Measurements from ENCODE around the gene EFNA4.

EFNA4 gene

GRCh38 chr1:155057788-155058211, 5.7 kb upstream of the EFNA4 start:
- Histone ChIP-seq H2BK12ac (ENCODE audit: low read length) (no peak overlapping the region), H3K14ac (ENCODE audit: low read length) (no peak overlapping the region), H3K18ac (ENCODE audit: low read length) (no peak overlapping the region), H2BK120ac (ENCODE audit: low read depth, low read length) (no peak overlapping the region), H3K36me3 (replicated peaks in 1 of 2; ENCODE audit: control insufficient read depth in 2 of 2, insufficient read depth in 2 of 2, low read length in 2 of 2) (peaks cover 30 to 56% of the 10 kb centered on the region in 2 donors), H2AK5ac (ENCODE audit: low read depth, low read length) (no peak overlapping the region), H2BK15ac (ENCODE audit: low read length) (no peak overlapping the region), H2AFZ (ENCODE audit: low read length) (no peak overlapping the region), H3K23ac (ENCODE audit: low read depth, low read length, poor library complexity) (no peak overlapping the region), H3K4me1 (ENCODE audit: control insufficient read depth in 2 of 2, insufficient read depth in 1 of 2, low read depth in 1 of 2, low read length in 2 of 2) (peaks cover 5 to 9% of the 10 kb centered on the region in 2 donors), H2BK5ac (ENCODE audit: low read length) (no peak overlapping the region), H3K4me2 (ENCODE audit: insufficient read depth, low read length, poor library complexity, severe bottlenecking) (no peak overlapping the region), H3K4ac (ENCODE audit: low read length) (no peak overlapping the region), H4K91ac (ENCODE audit: low read depth, low read length, poor library complexity) (no peak overlapping the region), H3K79me1 (ENCODE audit: low read depth, low read length) (peaks cover 5% of the 10 kb centered on the region), H3K27ac (replicated peaks; ENCODE audit: low read length) (no peak overlapping the region), H4K8ac (ENCODE audit: low read depth, low read length) (no peak overlapping the region), H3K9me3 (replicated peaks in 1 of 2; ENCODE audit: control insufficient read depth in 2 of 2, insufficient read depth in 1 of 2, low read depth in 1 of 2, low read length in 2 of 2) (no peaks in the 10 kb centered on the region), H3K27me3 (ENCODE audit: control insufficient read depth in 3 of 3, insufficient read depth in 3 of 3, low read depth in 1 of 3, low read length in 3 of 3) (no peaks in the 10 kb centered on the region), H3K4me3 (ENCODE audit: low read length in 2 of 2) (no peak overlapping the region), H3K9ac (ENCODE audit: low read depth, low read length, poor library complexity) (no peak overlapping the region)
- no CpG with 5 or more reads among the region's 13 CpGs for WGBS, 2 donors (ENCODE audit: extremely low coverage in 2 of 2, insufficient read length in 2 of 2, insufficient replicate concordance in 1 of 2)
- DNase-seq (ENCODE audit: low spot score): no peak

- Histone ChIP-seq H3K9ac (ENCODE audit: low read depth, low read length, poor library complexity) (no peak overlapping the region), H4K8ac (ENCODE audit: low read depth, low read length) (no peak overlapping the region), H2BK12ac (ENCODE audit: low read length) (no peak overlapping the region), H3K79me1 (ENCODE audit: low read depth, low read length) (peaks cover 7% of the 10 kb centered on the region), H3K4me1 (ENCODE audit: control insufficient read depth in 2 of 2, insufficient read depth in 1 of 2, low read depth in 1 of 2, low read length in 2 of 2) (peaks cover 12 to 15% of the 10 kb centered on the region in 2 donors), H2BK5ac (ENCODE audit: low read length) (peak overlapping the region; percentile 88), H3K4ac (ENCODE audit: low read length) (no peak overlapping the region), H3K27me3 (ENCODE audit: control insufficient read depth in 3 of 3, insufficient read depth in 3 of 3, low read depth in 1 of 3, low read length in 3 of 3) (no peaks in the 10 kb centered on the region), H2BK15ac (ENCODE audit: low read length) (no peak overlapping the region), H2BK120ac (ENCODE audit: low read depth, low read length) (peak overlapping the region; percentile 19), H3K4me2 (ENCODE audit: insufficient read depth, low read length, poor library complexity, severe bottlenecking) (no peak overlapping the region), H4K91ac (ENCODE audit: low read depth, low read length, poor library complexity) (no peak overlapping the region), H3K27ac (replicated peaks; ENCODE audit: low read length) (no peak overlapping the region), H3K36me3 (replicated peaks in 1 of 2; ENCODE audit: control insufficient read depth in 2 of 2, insufficient read depth in 2 of 2, low read length in 2 of 2) (peaks cover 21 to 40% of the 10 kb centered on the region in 2 donors), H3K23ac (ENCODE audit: low read depth, low read length, poor library complexity) (no peak overlapping the region), H3K14ac (ENCODE audit: low read length) (no peak overlapping the region), H3K4me3 (ENCODE audit: low read length in 2 of 2) (no peak overlapping the region), H2AFZ (ENCODE audit: low read length) (no peak overlapping the region), H3K9me3 (replicated peaks in 1 of 2; ENCODE audit: control insufficient read depth in 2 of 2, insufficient read depth in 1 of 2, low read depth in 1 of 2, low read length in 2 of 2) (no peaks in the 10 kb centered on the region), H2AK5ac (ENCODE audit: low read depth, low read length) (peak overlapping the region; percentile 93), H3K18ac (ENCODE audit: low read length) (peak overlapping the region; percentile 35)
- no peak for DNase-seq (ENCODE audit: low spot score)
- WGBS, 2 donors (ENCODE audit: extremely low coverage in 2 of 2, insufficient read length in 2 of 2, insufficient replicate concordance in 1 of 2): no CpG with 5 or more reads among the region's 8 CpGs
Measured at GRCh38 chr1:155060736-155061135, 2.8 kb upstream of the EFNA4 start.

GRCh38 chr1:155061381-155062150, 2.0 kb upstream of the EFNA4 start:
- Histone ChIP-seq H3K79me1 (ENCODE audit: low read depth, low read length) (peaks cover 8% of the 10 kb centered on the region), H2AK5ac (ENCODE audit: low read depth, low read length) (peak overlapping the region; percentile 93), H2BK120ac (ENCODE audit: low read depth, low read length) (peak overlapping the region; percentile 19), H3K4me1 (ENCODE audit: control insufficient read depth in 2 of 2, insufficient read depth in 1 of 2, low read depth in 1 of 2, low read length in 2 of 2) (peaks cover 12 to 15% of the 10 kb centered on the region in 2 donors), H3K36me3 (replicated peaks in 1 of 2; ENCODE audit: control insufficient read depth in 2 of 2, insufficient read depth in 2 of 2, low read length in 2 of 2) (peaks cover 20 to 38% of the 10 kb centered on the region in 2 donors), H3K27me3 (ENCODE audit: control insufficient read depth in 3 of 3, insufficient read depth in 3 of 3, low read depth in 1 of 3, low read length in 3 of 3) (no peaks in the 10 kb centered on the region), H2AFZ (ENCODE audit: low read length) (no peak overlapping the region), H4K8ac (ENCODE audit: low read depth, low read length) (no peak overlapping the region), H3K27ac (replicated peaks; ENCODE audit: low read length) (no peak overlapping the region), H3K9ac (ENCODE audit: low read depth, low read length, poor library complexity) (peak overlapping the region; percentile 79), H4K91ac (ENCODE audit: low read depth, low read length, poor library complexity) (no peak overlapping the region), H3K4ac (ENCODE audit: low read length) (peak overlapping the region; percentile 81), H3K9me3 (replicated peaks in 1 of 2; ENCODE audit: control insufficient read depth in 2 of 2, insufficient read depth in 1 of 2, low read depth in 1 of 2, low read length in 2 of 2) (no peaks in the 10 kb centered on the region), H3K14ac (ENCODE audit: low read length) (no peak overlapping the region), H2BK15ac (ENCODE audit: low read length) (peak overlapping the region; percentile 86), H3K23ac (ENCODE audit: low read depth, low read length, poor library complexity) (peak overlapping the region; percentile 57), H3K4me2 (ENCODE audit: insufficient read depth, low read length, poor library complexity, severe bottlenecking) (peak overlapping the region; percentile 93), H3K18ac (ENCODE audit: low read length) (peak overlapping the region; percentile 78), H3K4me3 (ENCODE audit: low read length in 2 of 2) (no peak overlapping the region), H2BK12ac (ENCODE audit: low read length) (no peak overlapping the region), H2BK5ac (ENCODE audit: low read length) (peak overlapping the region; percentile 88)
- peak; percentile 88 for DNase-seq (ENCODE audit: low spot score)
- no CpG with 5 or more reads among the region's 21 CpGs for WGBS, 2 donors (ENCODE audit: extremely low coverage in 2 of 2, insufficient read length in 2 of 2, insufficient replicate concordance in 1 of 2)

GRCh38 chr1:155062151-155062686, 1.3 kb upstream of the EFNA4 start:
- H3K27me3 ChIP-seq (ENCODE audit: control insufficient read depth in 3 of 3, insufficient read depth in 3 of 3, low read depth in 1 of 3, low read length in 3 of 3): no peaks in the 10 kb centered on the region
- no peak overlapping the region for H4K8ac ChIP-seq (ENCODE audit: low read depth, low read length)
- H2BK5ac ChIP-seq (ENCODE audit: low read length): peak overlapping the region; percentile 88
- H3K4me1 ChIP-seq (ENCODE audit: control insufficient read depth in 2 of 2, insufficient read depth in 1 of 2, low read depth in 1 of 2, low read length in 2 of 2): peaks cover 12 to 15% of the 10 kb centered on the region in 2 donors
- H2AK5ac ChIP-seq (ENCODE audit: low read depth, low read length): peak overlapping the region; percentile 93
- no peak overlapping the region for H4K91ac ChIP-seq (ENCODE audit: low read depth, low read length, poor library complexity)
- H3K79me1 ChIP-seq (ENCODE audit: low read depth, low read length): peaks cover 8% of the 10 kb centered on the region
- H3K9ac ChIP-seq (ENCODE audit: low read depth, low read length, poor library complexity): peak overlapping the region; percentile 65
- H2BK120ac ChIP-seq (ENCODE audit: low read depth, low read length): no peak overlapping the region
- no peak overlapping the region for H3K14ac ChIP-seq (ENCODE audit: low read length)
- H3K23ac ChIP-seq (ENCODE audit: low read depth, low read length, poor library complexity): peak overlapping the region; percentile 83
- H2BK12ac ChIP-seq (ENCODE audit: low read length): no peak overlapping the region
- H3K36me3 ChIP-seq (replicated peaks in 1 of 2; ENCODE audit: control insufficient read depth in 2 of 2, insufficient read depth in 2 of 2, low read length in 2 of 2): peaks cover 22 to 38% of the 10 kb centered on the region in 2 donors
- H3K4me3 ChIP-seq (ENCODE audit: low read length in 2 of 2): no peak overlapping the region
- no peak overlapping the region for H2AFZ ChIP-seq (ENCODE audit: low read length)
- WGBS, 2 donors (ENCODE audit: extremely low coverage in 2 of 2, insufficient read length in 2 of 2, insufficient replicate concordance in 1 of 2): no CpG with 5 or more reads among the region's 29 CpGs
- DNase-seq (ENCODE audit: low spot score): peak; percentile 55
- no peaks in the 10 kb centered on the region for H3K9me3 ChIP-seq (replicated peaks in 1 of 2; ENCODE audit: control insufficient read depth in 2 of 2, insufficient read depth in 1 of 2, low read depth in 1 of 2, low read length in 2 of 2)
- peak overlapping the region; percentile 92 for H3K18ac ChIP-seq (ENCODE audit: low read length)
- peak overlapping the region; percentile 7 for H2BK15ac ChIP-seq (ENCODE audit: low read length)
- no peak overlapping the region for H3K4ac ChIP-seq (ENCODE audit: low read length)
- H3K27ac ChIP-seq (replicated peaks; ENCODE audit: low read length): no peak overlapping the region
- H3K4me2 ChIP-seq (ENCODE audit: insufficient read depth, low read length, poor library complexity, severe bottlenecking): peak overlapping the region; percentile 93
